HCEC 1CT (cell line): Measurements from ENCODE around the gene COPS2.
A peak's percentile ranks its signal among the peaks of the same experiment; 100 is the strongest.
"Not testable (repeated sequence)": the region's sequence is repeated elsewhere in the genome, so short reads cannot be mapped to it uniquely, and the experiment has no call there.

Experiments used
- DNase-seq: peaks from one replicate; pipeline ENCODE4 v3.0.0-alpha.2; 2017

COPS2 gene

DNA sequence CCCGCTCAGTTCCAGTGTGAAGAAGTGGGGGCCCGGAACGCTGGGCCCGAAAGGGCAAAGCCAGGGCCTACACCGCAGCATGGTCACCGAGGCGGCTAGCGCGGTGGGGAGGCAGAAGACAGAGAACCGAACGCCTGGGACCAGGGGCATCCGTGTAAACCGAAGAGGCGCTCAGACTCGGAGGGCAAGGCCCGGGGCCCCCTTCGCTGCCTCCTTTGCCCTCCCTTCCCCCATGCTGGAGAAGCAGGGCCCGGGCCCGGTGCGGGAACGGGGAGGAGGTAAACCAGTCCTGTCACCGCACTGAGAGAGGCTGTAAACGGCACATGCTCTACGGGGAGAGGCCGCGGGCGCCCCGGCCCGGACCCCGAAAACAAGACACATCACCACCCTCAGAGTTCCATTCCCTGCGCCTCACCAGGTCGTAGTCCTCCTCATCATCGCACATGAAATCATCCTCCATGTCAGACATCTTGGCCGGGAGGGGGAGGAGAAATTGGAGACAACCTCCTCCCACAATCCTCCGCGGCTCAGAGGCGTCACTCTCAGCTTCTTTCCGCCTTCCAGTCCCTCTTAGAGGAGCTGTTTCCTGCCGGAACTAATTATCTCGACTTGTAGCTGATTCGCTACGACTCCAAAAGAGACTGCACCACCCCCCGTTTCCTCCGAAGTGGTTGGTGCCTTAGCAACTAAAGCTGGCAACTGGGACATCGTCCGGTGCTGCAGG lies at the start of gene COPS2:
TSS of gene COPS2 (minus strand) at position 490 of the 724 bp plus-strand sequence. CDS start at position 469, 21 bp downstream.
- peak; percentile 97 for DNase-seq

DNA sequence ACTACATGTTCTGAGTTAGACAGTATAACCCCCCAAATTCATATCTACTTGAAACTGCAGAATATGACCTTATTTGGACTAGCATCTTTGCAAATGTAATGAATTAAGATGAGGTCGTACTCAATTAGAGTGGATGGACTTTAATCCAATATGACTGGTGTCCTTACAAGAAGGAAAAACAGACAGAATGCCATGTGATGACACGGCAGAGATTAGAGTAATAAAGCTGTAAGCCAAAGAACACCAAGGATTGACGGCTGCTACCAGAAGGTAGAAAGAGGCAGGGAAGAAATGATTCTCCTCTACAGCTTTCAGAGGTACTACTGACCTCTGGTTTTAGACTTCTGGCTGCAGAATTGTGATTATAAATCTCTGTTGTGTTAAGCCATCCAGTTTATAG lies 44.9 kb upstream of the COPS2 start:
- DNase-seq = no peak

DNA sequence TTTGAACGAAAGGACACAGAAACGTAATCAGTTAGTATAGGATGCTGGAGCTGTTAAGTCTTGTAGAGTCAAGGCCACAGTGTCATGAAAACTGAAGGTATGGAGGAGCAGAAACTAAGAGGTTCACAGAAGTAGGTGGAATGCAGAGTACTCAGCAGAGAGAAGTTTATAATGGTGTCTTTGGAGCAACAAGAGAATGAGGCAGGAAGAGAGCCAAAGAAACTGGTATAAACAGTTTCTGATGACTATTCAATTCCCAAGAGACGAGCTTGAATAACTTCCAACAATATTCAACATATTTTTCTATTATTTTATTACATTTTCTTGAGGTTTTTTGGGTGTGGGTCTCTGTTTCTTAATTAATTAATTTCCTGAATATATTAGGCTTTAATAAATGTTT lies 44.3 kb upstream of the COPS2 start:
- DNase-seq = no peak

DNA sequence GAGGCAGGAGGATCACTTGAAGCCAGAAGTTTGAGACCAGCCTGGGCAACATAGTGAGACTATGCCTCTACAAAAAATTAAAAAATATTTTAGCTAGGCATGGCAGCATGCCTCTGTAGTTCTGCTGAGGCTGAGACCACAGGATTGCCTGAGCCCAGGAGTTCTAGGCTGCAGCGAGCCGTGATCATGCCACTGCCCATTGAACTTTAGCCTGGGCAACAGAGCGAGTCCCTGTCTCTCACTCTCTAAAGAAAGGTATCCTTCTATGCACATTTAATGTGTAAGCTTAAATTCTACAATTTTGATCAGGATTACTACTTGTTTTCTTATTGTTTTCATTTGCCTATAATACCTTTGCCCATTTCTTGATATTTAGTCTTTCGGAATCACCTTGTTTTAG lies 41.5 kb upstream of the COPS2 start:
- DNase-seq = no peak

DNA sequence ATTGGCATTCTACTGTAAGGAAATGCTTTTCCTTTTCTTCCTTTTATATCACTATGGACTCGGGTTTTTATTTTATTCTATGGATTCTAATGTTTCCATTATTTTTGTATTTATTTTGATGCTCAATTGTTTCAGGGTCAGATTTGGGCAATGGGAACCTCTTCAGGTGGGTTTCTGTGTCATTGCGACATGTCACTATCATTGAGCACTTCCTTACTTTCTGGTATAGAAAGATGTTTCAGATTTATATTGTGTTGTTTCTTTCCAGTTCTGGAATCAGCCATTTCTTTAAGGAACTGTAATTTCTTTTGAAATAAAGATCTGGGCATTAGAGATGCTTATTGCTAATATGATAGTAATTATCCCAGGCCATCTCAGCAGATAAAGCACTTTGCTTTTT lies 36.5 kb upstream of the COPS2 start:
- no peak for DNase-seq

DNA sequence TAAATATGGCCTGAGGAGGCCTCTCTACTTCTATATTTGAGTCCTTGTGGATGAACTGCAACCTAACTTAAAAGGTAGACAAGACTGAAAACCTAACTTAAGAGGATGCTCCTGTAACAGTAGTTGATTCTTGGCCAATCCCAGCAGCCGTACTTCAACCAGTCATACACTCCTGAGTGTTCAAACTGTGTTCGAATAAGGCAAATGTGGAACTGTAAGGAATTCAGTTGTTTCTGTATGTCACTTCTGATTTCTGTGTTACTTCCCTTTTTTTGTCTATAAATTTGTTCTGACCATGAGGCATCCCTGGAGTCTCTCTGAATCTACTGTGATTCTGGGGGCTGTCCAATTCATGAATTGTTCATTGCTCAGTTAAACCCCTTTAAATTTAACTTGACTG lies 35.2 kb upstream of the COPS2 start:
- no peak for DNase-seq

DNA sequence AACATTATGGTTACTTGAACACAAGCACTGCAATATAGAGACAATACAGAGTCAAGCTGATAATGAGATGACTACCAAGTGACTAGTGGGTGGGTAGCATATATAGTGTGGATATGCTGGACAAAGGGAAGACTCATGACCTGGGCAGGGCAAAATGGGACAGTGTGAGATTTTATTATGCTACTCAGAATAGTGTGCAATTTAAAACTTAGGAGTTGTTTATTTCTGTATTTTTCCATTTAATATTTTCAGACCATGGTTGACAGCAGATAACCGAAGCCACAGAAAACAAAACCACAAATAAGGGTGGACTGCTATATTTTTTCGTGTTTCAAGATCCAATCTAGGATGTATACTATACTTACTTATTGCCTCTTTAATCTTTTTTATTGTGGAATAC lies 34.2 kb upstream of the COPS2 start:
- no peak for DNase-seq

DNA sequence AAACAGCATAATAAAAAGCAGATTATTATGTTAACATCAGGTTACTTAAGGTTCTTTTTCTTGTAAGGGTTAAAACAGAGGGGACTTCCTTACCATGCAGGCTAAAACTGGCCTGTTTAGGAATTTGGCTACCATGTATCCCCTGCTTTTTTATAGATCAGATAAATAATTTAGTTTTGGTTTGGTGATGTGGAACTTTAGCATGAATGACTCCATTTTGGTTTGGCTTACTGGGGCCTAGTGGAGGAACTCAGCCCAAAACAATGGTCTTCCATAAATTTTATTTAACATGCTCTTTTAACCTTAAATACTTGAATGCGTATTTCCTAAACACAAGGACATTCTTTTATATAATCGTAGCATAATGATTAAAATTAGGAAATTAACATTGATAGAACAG lies 33.5 kb upstream of the COPS2 start:
- no peak for DNase-seq

DNA sequence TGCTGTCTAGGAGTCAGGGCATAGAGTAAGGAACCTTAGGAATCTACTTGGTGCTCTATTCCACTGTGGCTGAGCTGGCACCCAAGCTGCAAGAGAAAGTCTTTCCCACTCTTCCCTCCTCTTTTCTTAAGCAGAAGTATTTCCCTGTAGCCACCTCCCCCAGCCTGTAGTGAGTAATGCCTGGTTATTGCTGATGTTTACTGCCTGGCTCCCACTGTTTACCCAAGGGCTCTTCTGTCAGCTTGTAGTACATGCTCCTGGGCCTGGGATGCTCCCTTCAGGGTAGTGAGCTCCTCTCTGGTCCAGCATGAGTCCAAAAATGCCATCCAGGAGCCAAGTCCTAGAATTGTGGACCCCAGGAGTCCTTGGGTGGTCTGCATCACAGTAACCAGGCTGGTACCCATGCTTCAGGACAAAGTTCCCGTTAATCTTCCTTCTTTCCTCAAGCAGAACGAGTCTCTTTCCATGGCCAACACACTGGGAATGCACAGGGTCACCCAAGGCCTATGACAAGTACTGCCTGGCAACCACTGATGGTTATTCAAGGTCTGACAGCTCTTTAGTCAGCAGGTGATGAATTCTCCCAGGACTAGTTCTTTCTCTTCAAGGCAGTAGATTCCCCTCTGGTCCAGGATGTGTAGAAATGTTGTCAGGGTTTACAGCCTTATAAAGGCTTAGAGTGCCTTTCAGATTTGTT lies 32.3 kb upstream of the COPS2 start:
- peak; percentile 50 for DNase-seq

DNA sequence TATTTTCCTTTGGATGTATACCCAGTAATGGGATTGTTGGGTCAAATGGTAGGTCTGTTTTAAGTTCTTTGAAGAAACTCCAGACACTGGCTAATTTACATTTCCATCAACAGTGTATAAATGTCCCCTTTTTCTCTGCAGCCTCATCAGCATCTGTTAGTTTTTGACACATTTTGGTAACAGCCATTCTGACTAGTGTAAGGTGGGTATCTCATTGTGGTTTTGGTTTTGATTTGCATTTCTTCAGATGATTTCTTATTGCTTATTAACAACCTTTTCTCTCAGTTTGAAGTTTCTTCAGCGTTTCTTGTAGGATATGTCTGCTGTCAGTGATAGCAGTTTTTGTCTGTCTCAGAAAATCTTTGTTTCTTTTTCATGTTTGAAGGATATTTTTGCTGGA lies 30.1 kb upstream of the COPS2 start:
- DNase-seq = no peak

DNA sequence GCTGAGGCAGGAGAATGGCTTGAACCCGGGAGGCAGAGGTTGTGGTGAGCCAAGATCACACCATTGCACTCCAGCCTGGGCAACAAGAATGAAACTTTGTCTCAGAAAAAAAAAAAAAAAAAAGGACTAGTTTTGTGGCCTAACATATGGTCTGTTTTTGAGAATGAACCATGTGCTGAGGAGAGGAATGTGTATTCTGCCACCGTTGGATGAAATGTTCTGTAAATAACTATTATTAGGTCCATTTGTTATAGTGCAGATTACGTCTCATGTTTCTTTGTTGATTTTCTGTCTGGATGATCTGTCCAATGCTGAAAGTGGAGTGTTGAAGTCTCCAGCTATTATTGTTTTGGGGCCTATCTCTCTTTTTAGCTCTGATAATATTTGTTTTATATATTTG lies 28.3 kb upstream of the COPS2 start:
- DNase-seq = not testable (repeated sequence)

DNA sequence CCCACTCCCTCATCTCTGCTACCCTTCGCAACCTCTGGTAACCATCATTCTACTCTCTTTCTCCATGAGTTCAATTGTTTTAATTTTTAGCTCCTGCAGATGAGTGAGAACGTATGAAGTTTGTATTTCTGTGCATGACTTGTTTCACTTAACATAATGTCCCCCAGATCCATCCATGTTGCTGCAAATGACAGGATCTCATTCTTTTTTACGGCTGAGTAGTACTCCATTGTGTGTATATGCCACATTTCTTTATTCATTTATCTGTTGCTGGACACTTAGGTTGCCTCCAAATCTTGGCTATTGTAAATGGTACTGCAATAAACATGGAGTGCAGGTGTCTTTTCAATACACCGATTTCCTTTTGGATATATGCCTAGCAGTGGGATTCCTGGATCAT lies 26.7 kb upstream of the COPS2 start:
- DNase-seq = no peak

DNA sequence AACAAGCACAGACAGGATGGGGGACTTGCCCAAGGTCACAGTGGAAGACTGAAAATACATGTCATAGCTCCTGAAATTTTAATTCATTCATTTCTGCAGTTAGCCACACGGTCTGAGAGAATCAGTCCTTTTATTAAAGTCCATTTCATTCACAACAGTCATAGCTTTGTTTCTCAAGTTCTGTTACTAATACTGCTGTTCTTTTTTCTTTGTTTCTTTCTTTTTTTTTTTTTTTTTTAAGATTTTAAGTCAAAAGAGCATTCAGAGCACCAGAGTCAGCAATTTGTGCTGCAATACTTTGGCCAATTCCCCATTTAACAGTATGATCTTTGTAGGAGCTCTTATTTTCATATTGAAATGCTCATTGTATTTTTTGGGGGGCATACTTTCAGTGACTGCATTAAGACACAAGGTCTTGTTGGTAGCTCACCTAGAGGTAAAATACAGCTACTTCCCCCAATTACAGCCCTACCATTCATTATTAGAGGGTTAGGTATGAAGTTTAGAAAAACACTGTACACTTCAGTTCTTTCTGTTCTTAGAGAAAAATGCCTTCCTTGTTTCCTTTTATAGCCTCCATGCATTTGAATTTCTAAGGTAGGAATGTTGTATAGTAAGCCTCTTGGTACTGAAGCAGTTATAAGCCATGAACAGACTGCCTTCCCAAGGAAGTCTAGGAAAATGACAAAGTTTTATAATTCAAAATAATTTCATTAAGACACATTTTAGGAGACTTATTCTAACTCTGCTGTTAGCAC lies 24.2 kb upstream of the COPS2 start:
- no peak for DNase-seq

DNA sequence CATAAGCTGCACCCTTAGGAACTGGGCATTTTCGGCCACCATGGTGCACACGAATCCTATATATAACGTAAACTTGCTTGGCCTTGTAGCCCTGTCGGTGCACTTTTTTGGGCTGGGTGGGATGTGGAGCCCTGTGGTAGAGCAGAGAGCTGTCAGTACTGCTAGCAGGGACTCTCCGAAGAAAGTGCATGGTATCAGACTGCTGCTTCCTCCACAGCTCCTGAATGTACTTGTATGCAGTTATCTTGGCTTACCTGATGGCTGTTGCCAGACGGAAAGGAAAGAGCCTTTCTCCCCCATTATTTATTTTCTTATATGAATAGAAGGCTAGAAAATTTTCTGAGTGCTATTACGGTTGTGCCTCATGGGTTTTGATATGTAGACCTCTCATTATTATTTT lies 23.1 kb upstream of the COPS2 start:
- DNase-seq = no peak

DNA sequence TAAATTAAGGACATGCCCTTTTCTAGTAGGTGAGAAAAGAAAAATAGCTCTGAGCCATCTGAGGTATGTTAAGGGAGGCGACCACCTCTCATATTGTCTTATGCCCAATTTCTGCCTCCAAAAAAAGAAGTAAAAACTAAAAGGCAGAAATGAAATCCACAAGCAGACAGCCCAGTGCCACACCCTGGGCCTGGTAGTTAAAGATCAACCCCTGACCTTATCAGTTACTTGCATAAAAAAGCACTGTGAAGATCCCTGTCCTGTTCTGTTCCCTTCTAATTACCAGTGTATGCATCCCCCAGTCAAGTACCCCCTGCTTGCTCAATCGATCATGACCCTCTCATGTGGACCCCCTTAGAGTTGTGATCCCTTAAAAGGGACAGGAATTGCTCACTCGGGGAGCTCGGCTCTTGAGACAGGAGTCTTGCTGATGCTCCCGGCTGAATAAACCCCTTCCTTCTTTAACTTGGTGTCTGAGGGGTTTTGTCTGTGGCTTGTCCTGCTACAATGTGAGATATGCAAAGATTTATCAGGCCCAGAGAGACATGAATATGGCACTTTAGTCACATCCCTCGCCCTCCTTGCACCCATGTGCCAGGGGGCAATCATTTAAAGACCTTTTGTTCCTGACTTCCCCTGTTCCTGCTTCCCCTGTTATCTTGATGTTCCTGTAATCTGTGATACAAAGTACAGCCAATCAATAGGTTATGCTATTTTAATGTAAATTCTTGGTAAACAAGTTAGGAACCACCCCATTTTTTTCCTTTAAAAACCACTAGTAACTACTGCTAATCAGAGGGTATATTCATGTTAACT lies 20.4 kb upstream of the COPS2 start:
- not testable (repeated sequence) for DNase-seq

DNA sequence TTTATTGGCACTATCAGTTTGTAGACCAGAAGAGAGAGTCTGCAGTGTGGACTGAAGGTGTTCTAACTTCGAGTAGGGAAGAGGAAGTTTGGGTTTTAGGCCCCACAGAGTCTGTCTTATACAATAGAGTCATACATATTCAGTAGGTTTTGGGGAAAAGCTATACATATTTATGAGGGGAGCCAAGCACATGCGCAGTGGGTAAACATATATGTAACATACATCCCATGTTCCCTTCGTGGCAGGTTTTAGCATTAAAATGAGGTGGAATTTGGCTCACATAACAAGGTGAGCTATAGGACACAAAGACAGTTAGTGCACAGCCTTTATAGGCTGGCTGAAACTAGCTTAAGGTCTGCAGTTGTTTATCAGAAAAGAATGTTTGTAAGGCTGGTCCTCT lies 19.5 kb upstream of the COPS2 start:
- DNase-seq = no peak

DNA sequence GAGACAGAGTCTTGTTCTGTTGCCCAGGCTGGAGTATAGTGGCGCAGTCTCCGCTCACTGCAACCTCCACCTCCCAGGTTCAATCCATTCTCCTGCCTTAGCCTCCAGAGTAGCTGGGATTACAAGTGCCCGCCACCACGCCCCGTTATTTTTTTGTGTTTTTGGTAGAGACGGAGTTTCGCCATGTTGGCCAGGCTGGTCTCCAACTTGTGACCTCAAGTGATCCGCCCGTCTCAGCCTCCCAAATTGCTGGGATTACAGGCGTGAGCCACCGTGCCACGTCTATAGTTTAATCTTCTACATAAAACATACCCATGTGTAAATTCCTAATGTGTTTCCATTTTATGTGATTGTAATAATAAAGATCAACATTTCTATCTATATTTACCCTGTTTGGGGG lies 16.4 kb upstream of the COPS2 start:
- no peak for DNase-seq

DNA sequence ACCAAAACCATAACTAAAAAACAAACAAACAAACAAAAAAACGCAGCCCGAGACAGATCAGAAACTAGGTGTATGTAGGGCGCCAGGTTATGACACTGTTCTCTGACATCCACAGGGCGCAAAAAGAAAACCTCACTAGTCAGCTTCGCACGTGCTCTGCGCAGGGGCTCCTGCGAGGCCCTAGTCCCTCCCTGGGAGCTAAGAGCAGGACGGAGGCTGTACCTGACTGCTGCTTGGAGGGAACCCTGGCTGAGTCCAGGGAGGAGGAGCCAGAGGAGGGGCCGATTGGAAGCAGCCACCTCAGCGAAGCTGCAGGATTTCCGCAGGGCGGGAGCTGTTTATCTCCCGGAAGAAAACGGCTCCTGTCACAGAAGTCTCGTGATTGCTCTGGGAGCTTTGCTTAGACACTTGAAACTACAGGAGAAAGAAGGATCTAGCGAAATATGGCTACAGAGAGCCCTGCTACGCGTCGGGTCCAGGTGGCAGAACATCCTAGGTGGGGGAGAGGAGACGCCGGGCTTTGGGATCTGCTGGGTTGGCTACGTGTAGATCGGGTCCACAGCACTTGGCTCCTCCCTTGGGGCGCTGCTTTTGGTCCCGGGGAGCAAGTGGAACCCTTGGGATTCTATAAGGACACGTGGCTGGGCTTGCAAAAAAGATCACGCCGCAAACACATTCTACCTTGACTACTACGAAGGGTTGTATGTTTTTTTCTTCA lies 14.6 kb upstream of the COPS2 start, which contains the start of gene GALK2:
TSS of gene GALK2 (plus strand) at position 368 of the 718 bp plus-strand sequence. CDS start at position 444, 76 bp downstream.
- DNase-seq = peak; percentile 77

DNA sequence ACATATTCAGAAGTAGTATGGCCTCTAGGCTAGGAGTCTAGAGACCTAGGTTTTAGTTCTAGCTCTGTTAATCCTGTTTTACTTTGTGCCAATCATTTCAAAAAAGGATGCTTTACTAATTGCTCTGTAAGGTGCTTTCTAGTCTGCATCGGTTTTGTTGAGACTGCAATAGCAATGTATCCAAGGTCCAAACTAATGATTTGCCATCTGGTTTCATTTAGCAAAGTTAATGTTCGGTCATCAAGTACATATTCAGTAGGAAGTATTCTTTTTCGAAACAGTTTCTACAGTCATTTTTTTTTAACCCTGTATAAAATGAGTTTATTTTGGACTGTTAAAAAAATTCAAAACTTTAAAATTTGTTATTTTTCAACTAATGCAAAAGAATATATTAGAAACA lies 12.6 kb upstream of the COPS2 start:
- no peak for DNase-seq

DNA sequence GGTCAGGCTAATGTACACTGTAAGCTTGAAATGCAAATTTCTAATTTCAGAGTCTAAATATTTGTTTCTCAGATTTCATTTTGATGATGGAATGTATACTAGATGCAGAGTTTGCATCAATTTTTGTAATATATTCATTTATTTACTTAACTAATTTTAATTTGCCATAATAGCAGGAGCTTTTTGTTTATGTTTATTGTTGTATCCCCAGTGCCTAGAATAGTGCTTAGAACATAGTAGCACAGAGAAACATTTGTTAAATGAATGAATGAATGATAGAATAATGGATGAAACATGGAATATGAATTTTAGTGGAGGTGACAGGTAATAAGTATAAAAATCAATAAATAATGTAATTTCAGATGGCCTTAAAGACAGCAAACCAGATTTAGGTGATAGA lies 9.5 kb upstream of the COPS2 start:
- no peak for DNase-seq

DNA sequence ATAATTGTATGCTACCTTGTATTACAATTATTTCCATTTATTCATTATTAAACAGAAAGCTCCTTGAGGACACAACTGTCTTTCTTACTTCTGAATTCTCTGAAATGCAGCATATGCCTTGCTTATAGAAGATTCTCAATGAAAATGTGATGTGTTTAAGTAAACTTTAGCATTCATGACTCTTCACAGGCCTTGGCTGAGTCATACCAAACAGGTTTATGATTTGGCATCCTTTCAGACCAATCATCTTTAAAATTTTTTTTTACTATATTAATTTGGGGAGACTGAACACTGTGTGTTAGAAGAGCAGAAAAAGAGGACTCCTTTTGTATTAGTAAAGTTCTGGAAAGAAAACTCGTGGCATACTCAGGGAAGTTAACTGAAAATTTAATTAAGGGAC lies 8.3 kb upstream of the COPS2 start:
- DNase-seq = no peak
